Measurements from ENCODE around the gene LHPP.

Gene LHPP

GRCh38 chr10:124495162-124495561, 33.5 kb downstream of the LHPP start:
- H3K4me3 ChIP-seq (ENCODE audit: low read depth, low read length): no peak overlapping the region

- no peak overlapping the region for H3K4me3 ChIP-seq (ENCODE audit: low read depth, low read length)
Measured at GRCh38 chr10:124495725-124496124, 34.1 kb downstream of the LHPP start.

- H3K4me3 ChIP-seq (ENCODE audit: low read depth, low read length): no peak overlapping the region
Measured at GRCh38 chr10:124496150-124496549, 34.5 kb downstream of the LHPP start.

GRCh38 chr10:124496620-124497019, 35.0 kb downstream of the LHPP start:
- H3K4me3 ChIP-seq (ENCODE audit: low read depth, low read length): no peak overlapping the region

- no peak overlapping the region for H3K4me3 ChIP-seq (ENCODE audit: low read depth, low read length)
Measured at GRCh38 chr10:124497196-124497881, 35.7 kb downstream of the LHPP start.

- no peak overlapping the region for H3K4me3 ChIP-seq (ENCODE audit: low read depth, low read length)
Measured at GRCh38 chr10:124498056-124498455, 36.4 kb downstream of the LHPP start.

- no peak overlapping the region for H3K4me3 ChIP-seq (ENCODE audit: low read depth, low read length)
Measured at GRCh38 chr10:124500757-124501156, 39.1 kb downstream of the LHPP start.

- H3K4me3 ChIP-seq (ENCODE audit: low read depth, low read length): no peak overlapping the region
Measured at GRCh38 chr10:124504711-124505110, 43.1 kb downstream of the LHPP start.

- no peak overlapping the region for H3K4me3 ChIP-seq (ENCODE audit: low read depth, low read length)
Measured at GRCh38 chr10:124505279-124505678, 43.7 kb downstream of the LHPP start.

- H3K4me3 ChIP-seq (ENCODE audit: low read depth, low read length): no peak overlapping the region
Measured at GRCh38 chr10:124508070-124508667, 46.5 kb downstream of the LHPP start.

GRCh38 chr10:124508907-124509454, 47.4 kb downstream of the LHPP start:
- H3K4me3 ChIP-seq (ENCODE audit: low read depth, low read length): no peak overlapping the region

GRCh38 chr10:124509880-124510632, 48.4 kb downstream of the LHPP start:
- H3K4me3 ChIP-seq (ENCODE audit: low read depth, low read length): no peak overlapping the region

GRCh38 chr10:124510759-124511158, 49.1 kb downstream of the LHPP start:
- H3K4me3 ChIP-seq (ENCODE audit: low read depth, low read length): no peak overlapping the region

- H3K4me3 ChIP-seq (ENCODE audit: low read depth, low read length): no peak overlapping the region
Measured at GRCh38 chr10:124511205-124512039, 49.8 kb downstream of the LHPP start.

GRCh38 chr10:124512040-124512428, 50.4 kb downstream of the LHPP start:
- no peak overlapping the region for H3K4me3 ChIP-seq (ENCODE audit: low read depth, low read length)

GRCh38 chr10:124512600-124512999, 51.0 kb downstream of the LHPP start:
- H3K4me3 ChIP-seq (ENCODE audit: low read depth, low read length): no peak overlapping the region

GRCh38 chr10:124515244-124515970, 53.8 kb downstream of the LHPP start:
- no peak overlapping the region for H3K4me3 ChIP-seq (ENCODE audit: low read depth, low read length)

GRCh38 chr10:124516181-124516580, 54.6 kb downstream of the LHPP start:
- no peak overlapping the region for H3K4me3 ChIP-seq (ENCODE audit: low read depth, low read length)

GRCh38 chr10:124516746-124517397, 55.2 kb downstream of the LHPP start:
- no peak overlapping the region for H3K4me3 ChIP-seq (ENCODE audit: low read depth, low read length)

GRCh38 chr10:124517461-124517860, 55.8 kb downstream of the LHPP start:
- no peak overlapping the region for H3K4me3 ChIP-seq (ENCODE audit: low read depth, low read length)

Data from iPS-11a (cell line).